Esophagus squamous epithelium (tissue), 4 donors: Measurements from ENCODE around the gene RHBDD1.

Experiments
- POLR2A ChIP-seq, 4 donors: fragments of 450-650 bp; IDR thresholded peaks; one replicate each; pipeline ENCODE4 v1.6.1; 2017; ENCODE audit warnings: antibody characterized with exemption in 4 of 4, mild to moderate bottlenecking in 4 of 4, moderate library complexity in 3 of 4
- TF ChIP-seq, protein P1 (sequence below), 6 experiments: fragments of 450-650 bp in 4 of 6; fragments of 200-600 bp in 2 of 6; sonication (generic) in 2 of 6; IDR thresholded peaks; one replicate each; pipeline ENCODE4 v1.5.1; 2016 to 2019; ENCODE audit warnings: antibody characterized with exemption in 6 of 6, mild to moderate bottlenecking in 4 of 6, moderate library complexity in 4 of 6

- no peak for TF ChIP-seq POLR2A (IDR thresholded peaks at IDR 0.05)
- TF ChIP-seq, protein P1, sequence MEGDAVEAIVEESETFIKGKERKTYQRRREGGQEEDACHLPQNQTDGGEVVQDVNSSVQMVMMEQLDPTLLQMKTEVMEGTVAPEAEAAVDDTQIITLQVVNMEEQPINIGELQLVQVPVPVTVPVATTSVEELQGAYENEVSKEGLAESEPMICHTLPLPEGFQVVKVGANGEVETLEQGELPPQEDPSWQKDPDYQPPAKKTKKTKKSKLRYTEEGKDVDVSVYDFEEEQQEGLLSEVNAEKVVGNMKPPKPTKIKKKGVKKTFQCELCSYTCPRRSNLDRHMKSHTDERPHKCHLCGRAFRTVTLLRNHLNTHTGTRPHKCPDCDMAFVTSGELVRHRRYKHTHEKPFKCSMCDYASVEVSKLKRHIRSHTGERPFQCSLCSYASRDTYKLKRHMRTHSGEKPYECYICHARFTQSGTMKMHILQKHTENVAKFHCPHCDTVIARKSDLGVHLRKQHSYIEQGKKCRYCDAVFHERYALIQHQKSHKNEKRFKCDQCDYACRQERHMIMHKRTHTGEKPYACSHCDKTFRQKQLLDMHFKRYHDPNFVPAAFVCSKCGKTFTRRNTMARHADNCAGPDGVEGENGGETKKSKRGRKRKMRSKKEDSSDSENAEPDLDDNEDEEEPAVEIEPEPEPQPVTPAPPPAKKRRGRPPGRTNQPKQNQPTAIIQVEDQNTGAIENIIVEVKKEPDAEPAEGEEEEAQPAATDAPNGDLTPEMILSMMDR (IDR thresholded peaks at IDR 0.05): no peak
These were observed 77.8 kb downstream of the RHBDD1 start for GRCh38 chr2:226913641-226914040.
